Muscle layer of colon (tissue), 2 donors: Measurements from ENCODE around the gene FCRL2.

Experiments
- H3K27ac ChIP-seq: one replicate; pipeline ENCODE4 v1.7.0; 2013; ENCODE audit warnings: low read depth, mild to moderate bottlenecking, low read length, moderate library complexity
- H3K27me3 ChIP-seq, 2 donors: one replicate each; pipeline ENCODE4 v1.7.0; 2013; ENCODE audit warnings: low read length in 2 of 2, mild to moderate bottlenecking in 2 of 2; ENCODE audit not compliant: insufficient read depth in 2 of 2, control insufficient read depth in 1 of 2
- H3K36me3 ChIP-seq: one replicate; pipeline ENCODE4 v1.7.0; 2013; ENCODE audit warnings: mild to moderate bottlenecking, low read length; ENCODE audit not compliant: insufficient read depth
- H3K4me1 ChIP-seq: one replicate; pipeline ENCODE4 v1.7.0; 2013; ENCODE audit warnings: mild to moderate bottlenecking, low read length; ENCODE audit not compliant: insufficient read depth
- H3K4me3 ChIP-seq, 2 donors: one replicate each; pipeline ENCODE4 v1.7.0; 2013; ENCODE audit warnings: low read length in 2 of 2, low read depth in 1 of 2, mild to moderate bottlenecking in 1 of 2, moderate library complexity in 1 of 2
- H3K9ac ChIP-seq: one replicate; pipeline ENCODE4 v1.7.0; 2013; ENCODE audit warnings: low read length
- H3K9me3 ChIP-seq: one replicate; pipeline ENCODE4 v1.7.0; 2013; ENCODE audit warnings: mild to moderate bottlenecking, low read length
- donor health status: abdominal sarcoma.
- donor health status: Adenocarcinoma of cecum.

FCRL2 gene

DNA sequence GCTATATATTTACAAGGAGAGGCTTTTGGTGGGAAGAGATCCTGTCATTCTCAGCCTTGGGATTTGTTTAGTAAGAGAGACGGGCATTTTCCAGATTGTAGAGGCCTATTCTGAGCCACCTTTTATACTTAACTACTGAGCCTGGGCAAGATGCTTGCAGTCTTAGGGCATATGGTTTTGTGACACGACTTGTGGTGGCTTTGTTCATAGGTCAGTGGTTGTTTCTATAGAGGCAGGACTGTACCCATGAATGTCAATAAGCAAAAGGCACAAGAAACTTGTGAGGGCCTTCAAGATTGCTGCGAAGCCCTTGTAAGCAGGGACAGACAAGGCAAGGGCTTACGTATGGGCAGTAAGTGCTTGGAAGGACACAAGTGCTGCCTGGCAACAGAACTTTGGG is 73.0 kb downstream of the FCRL2 start:
- H3K27me3 ChIP-seq: no peaks in the 10 kb centered on the region
- H3K9ac ChIP-seq: no peak overlapping the region
- H3K36me3 ChIP-seq: no peaks in the 10 kb centered on the region
- no peak overlapping the region for H3K27ac ChIP-seq
- H3K4me3 ChIP-seq: no peak overlapping the region
- H3K4me1 ChIP-seq: no peaks in the 10 kb centered on the region
- H3K9me3 ChIP-seq: no peaks in the 10 kb centered on the region

GRCh38 chr1:157702308-157702825 is 74.6 kb downstream of the FCRL2 start:
- H3K27me3 ChIP-seq: no peaks in the 10 kb centered on the region
- no peak overlapping the region for H3K4me3 ChIP-seq
- H3K9ac ChIP-seq: no peak overlapping the region
- no peaks in the 10 kb centered on the region for H3K9me3 ChIP-seq
- H3K36me3 ChIP-seq: no peaks in the 10 kb centered on the region
- no peaks in the 10 kb centered on the region for H3K4me1 ChIP-seq
- H3K27ac ChIP-seq: no peak overlapping the region

- H3K9ac ChIP-seq: no peak within 1 kb of the TSS
- no peaks in the 10 kb centered on the region for H3K36me3 ChIP-seq
- no peaks in the 10 kb centered on the region for H3K4me1 ChIP-seq
- no peaks in the 10 kb centered on the region for H3K27me3 ChIP-seq
- no peak within 1 kb of the TSS for H3K27ac ChIP-seq
- H3K9me3 ChIP-seq: no peaks in the 10 kb centered on the region
- H3K4me3 ChIP-seq: no peak within 1 kb of the TSS
Measured at GRCh38 chr1:157700732-157701131, 76.2 kb downstream of the FCRL2 start, which contains the start of gene FCRL3. TSS of gene FCRL3 (minus strand) at chr1:157700769. CDS start at chr1:157700489, 280 bp downstream.

- Histone ChIP-seq H3K36me3 (no peaks in the 10 kb centered on the region), H3K4me3 (no peak overlapping the region), H3K4me1 (no peaks in the 10 kb centered on the region), H3K27me3 (no peaks in the 10 kb centered on the region), H3K27ac (no peak overlapping the region), H3K9ac (no peak overlapping the region), H3K9me3 (no peaks in the 10 kb centered on the region)
Measured at GRCh38 chr1:157700305-157700704, 76.6 kb downstream of the FCRL2 start.

GRCh38 chr1:157697781-157698569 is 79.0 kb downstream of the FCRL2 start:
- Histone ChIP-seq H3K27ac (no peak overlapping the region), H3K4me1 (no peaks in the 10 kb centered on the region), H3K4me3 (no peak overlapping the region), H3K36me3 (no peaks in the 10 kb centered on the region), H3K27me3 (no peaks in the 10 kb centered on the region), H3K9me3 (no peaks in the 10 kb centered on the region), H3K9ac (no peak overlapping the region)

DNA sequence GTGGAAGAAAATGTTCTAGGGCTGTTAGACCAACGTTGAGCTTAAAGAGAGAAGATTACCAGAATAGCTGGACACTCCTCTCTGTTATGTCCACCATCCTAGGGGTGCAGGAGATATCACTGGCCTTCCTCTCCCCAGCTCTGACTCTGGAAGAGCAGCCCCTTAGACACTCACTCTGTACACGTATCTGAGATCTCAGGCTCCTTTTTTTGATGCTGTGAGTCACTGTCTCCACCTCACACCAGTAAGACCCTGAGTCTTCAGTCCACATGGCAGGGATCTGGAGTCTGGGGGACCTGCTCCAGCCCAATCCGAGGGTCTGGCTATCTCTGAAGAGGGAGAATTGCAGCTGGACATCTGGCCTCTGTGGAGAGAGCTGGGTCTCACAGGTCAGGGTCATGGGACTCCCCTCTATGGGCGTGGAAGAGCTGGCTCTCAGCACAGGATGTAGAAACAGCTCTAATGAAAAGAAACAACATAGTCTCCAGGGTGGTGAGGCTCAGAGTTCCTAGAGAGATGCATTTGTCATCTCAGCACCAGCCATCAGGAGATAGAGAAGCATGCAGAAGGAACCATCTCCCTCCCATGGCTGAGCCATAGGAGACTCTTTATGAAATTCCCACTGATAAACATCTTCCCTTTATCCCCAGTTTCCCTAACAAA is 79.8 kb downstream of the FCRL2 start:
- Histone ChIP-seq H3K4me3 (no peak overlapping the region), H3K9ac (no peak overlapping the region), H3K36me3 (no peaks in the 10 kb centered on the region), H3K27me3 (no peaks in the 10 kb centered on the region), H3K4me1 (no peaks in the 10 kb centered on the region), H3K27ac (no peak overlapping the region), H3K9me3 (no peaks in the 10 kb centered on the region)
